Liver (tissue), 3 donors: ENCODE data around the gene SCLT1.

ENCODE experiments used
- EGR1 ChIP-seq, 2 donors: IDR thresholded peaks; 2 replicates each; pipeline ENCODE4 v1.6.1; 2016 to 2018; ENCODE audit warnings: antibody characterized with exemption in 2 of 2, low read depth in 2 of 2
- FOXA1 ChIP-seq: IDR thresholded peaks from 2 replicates; pipeline ENCODE4 v1.6.1; 2016; ENCODE audit warnings: antibody characterized with exemption
- HNF4A ChIP-seq, 2 donors: conservative IDR thresholded peaks; 2 replicates each; pipeline ENCODE4 v1.6.1; 2016; ENCODE audit warnings: antibody characterized with exemption in 2 of 2, mild to moderate bottlenecking in 2 of 2
- JUND ChIP-seq, 2 donors: IDR thresholded peaks; 2 replicates each; pipeline ENCODE4 v1.6.1; 2016; ENCODE audit warnings: antibody characterized with exemption in 2 of 2
- RAD21 ChIP-seq, 2 donors: IDR thresholded peaks; 2 replicates each; pipeline ENCODE4 v1.6.1; 2016; ENCODE audit warnings: antibody characterized with exemption in 2 of 2, mild to moderate bottlenecking in 2 of 2
- SP1 ChIP-seq: IDR thresholded peaks from 2 replicates; pipeline ENCODE4 v1.6.1; 2018; ENCODE audit warnings: antibody characterized with exemption, mild to moderate bottlenecking
- TF ChIP-seq, protein P1 (sequence below): fragments of 150-350 bp; IDR thresholded peaks from 2 replicates; pipeline ENCODE4 v1.5.1; 2017; ENCODE audit warnings: improper control_type of control experiment, low read depth, low read length; ENCODE audit not compliant: missing input control
- TF ChIP-seq, protein P2 (sequence below): IDR thresholded peaks from 2 replicates; pipeline ENCODE4 v1.6.1; 2016; ENCODE audit warnings: antibody characterized with exemption, mild to moderate bottlenecking
- donor health status: healthy.
- donor health status: healthy.

DNA sequence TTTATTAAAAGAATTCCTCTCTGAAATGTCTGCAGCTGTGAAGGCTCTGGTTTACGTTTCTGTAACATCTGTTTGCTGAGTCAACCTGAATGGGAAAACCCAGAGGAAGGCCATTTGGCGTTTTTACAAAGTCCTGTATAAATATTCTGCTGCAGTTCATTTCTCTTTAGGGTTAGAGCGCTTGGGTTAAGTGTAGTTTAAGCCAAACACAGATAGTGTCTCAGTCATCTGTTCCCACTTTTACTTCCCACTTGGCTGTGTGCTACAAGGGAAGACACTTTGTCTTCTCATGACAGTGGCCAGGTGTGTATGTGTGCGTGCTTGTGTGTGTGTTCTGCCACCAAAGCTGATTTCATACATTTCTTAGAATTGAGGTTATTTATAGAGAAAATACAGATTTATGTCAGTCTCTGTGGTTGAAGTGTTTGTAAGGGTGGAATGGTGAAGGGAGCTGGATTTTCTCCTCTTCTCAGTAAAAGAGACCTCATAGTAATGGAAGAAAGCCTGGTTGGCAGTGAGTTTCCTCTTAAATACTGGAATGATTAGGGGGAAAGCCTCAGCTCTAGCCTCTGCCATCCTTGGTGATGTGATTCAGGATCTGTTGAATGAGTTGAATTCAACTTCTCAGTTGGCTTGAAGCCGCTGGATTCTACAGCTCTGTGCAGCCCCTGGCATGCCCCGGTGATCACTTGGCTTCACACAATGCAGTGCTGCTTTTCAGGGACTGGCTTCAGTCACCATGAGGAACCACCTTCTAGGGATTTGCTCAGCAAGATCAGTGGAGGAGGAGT, 233.3 kb downstream of the SCLT1 start:
- TF ChIP-seq, protein P1, sequence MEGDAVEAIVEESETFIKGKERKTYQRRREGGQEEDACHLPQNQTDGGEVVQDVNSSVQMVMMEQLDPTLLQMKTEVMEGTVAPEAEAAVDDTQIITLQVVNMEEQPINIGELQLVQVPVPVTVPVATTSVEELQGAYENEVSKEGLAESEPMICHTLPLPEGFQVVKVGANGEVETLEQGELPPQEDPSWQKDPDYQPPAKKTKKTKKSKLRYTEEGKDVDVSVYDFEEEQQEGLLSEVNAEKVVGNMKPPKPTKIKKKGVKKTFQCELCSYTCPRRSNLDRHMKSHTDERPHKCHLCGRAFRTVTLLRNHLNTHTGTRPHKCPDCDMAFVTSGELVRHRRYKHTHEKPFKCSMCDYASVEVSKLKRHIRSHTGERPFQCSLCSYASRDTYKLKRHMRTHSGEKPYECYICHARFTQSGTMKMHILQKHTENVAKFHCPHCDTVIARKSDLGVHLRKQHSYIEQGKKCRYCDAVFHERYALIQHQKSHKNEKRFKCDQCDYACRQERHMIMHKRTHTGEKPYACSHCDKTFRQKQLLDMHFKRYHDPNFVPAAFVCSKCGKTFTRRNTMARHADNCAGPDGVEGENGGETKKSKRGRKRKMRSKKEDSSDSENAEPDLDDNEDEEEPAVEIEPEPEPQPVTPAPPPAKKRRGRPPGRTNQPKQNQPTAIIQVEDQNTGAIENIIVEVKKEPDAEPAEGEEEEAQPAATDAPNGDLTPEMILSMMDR, result no peak
- TF ChIP-seq HNF4A (conservative IDR thresholded peaks at IDR 0.05) (no peak), RAD21 (IDR thresholded peaks at IDR 0.05) (no peak), EGR1 (IDR thresholded peaks at IDR 0.05; ENCODE audit: low read depth in 2 of 2) (no peak), FOXA1 (no peak), JUND (IDR thresholded peaks at IDR 0.05) (no peak), SP1 (no peak)
- TF ChIP-seq, protein P2, sequence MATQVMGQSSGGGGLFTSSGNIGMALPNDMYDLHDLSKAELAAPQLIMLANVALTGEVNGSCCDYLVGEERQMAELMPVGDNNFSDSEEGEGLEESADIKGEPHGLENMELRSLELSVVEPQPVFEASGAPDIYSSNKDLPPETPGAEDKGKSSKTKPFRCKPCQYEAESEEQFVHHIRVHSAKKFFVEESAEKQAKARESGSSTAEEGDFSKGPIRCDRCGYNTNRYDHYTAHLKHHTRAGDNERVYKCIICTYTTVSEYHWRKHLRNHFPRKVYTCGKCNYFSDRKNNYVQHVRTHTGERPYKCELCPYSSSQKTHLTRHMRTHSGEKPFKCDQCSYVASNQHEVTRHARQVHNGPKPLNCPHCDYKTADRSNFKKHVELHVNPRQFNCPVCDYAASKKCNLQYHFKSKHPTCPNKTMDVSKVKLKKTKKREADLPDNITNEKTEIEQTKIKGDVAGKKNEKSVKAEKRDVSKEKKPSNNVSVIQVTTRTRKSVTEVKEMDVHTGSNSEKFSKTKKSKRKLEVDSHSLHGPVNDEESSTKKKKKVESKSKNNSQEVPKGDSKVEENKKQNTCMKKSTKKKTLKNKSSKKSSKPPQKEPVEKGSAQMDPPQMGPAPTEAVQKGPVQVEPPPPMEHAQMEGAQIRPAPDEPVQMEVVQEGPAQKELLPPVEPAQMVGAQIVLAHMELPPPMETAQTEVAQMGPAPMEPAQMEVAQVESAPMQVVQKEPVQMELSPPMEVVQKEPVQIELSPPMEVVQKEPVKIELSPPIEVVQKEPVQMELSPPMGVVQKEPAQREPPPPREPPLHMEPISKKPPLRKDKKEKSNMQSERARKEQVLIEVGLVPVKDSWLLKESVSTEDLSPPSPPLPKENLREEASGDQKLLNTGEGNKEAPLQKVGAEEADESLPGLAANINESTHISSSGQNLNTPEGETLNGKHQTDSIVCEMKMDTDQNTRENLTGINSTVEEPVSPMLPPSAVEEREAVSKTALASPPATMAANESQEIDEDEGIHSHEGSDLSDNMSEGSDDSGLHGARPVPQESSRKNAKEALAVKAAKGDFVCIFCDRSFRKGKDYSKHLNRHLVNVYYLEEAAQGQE, result no peak
